ENCODE results near the gene ZNF227.
"Not testable (repeated sequence)": the region's sequence is repeated elsewhere in the genome, so short reads cannot be mapped to it uniquely, and the experiment has no call there.

Gene ZNF227

GRCh38 chr19:44236384-44236783, 24.1 kb downstream of the ZNF227 start:
- no peak for DNase-seq (ENCODE audit: low read depth, low spot score)

- not testable (repeated sequence) for DNase-seq (ENCODE audit: low read depth, low spot score)
Observed at GRCh38 chr19:44252332-44252731, 40.0 kb downstream of the ZNF227 start.

DNA sequence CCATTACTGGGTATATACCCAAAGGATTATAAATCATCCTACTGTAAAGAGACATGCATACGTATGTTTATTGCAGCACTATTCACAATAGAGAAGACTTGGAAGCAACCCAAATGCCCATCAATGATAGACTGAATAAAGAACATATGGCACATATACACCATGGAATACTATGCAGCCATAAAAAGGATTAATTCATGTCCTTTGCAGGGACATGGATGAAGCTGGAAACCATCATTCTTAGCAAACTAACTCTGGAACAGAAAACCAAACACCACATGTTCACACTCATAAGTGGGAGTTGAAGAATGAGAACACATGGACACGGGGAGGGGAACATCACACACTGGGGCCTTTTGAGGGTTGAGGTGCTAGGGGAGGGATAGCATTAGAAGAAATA, 41.1 kb downstream of the ZNF227 start:
- DNase-seq (ENCODE audit: low read depth, low spot score) = not testable (repeated sequence)

GRCh38 chr19:44254496-44254895, 42.2 kb downstream of the ZNF227 start:
- no peak for DNase-seq (ENCODE audit: low read depth, low spot score)

- no peak for DNase-seq (ENCODE audit: low read depth, low spot score)
Observed at GRCh38 chr19:44255705-44256411, 43.5 kb downstream of the ZNF227 start.

DNA sequence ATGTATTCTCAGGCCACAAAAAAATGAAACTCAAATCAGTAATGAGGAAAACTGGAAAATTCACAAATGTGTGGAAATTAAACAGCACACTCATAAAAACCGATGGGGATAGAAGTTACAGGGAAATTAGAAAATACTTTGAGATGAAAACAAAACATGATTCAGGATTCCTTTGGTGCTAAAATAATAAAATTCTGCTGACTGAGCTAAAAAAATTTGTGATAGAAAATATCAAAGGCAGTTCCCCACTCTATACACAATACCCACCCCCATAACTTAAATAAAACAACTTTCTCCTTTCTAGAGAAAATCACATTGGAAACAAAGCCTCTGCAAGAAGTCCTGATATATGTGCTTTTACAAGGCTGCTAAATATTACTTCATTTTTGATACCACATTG, 45.8 kb downstream of the ZNF227 start:
- DNase-seq (ENCODE audit: low read depth, low spot score) = no peak

- no peak for DNase-seq (ENCODE audit: low read depth, low spot score)
Observed at GRCh38 chr19:44258835-44259413, 46.6 kb downstream of the ZNF227 start.

- DNase-seq (ENCODE audit: low read depth, low spot score) = no peak
Observed at GRCh38 chr19:44260343-44260681, 48.0 kb downstream of the ZNF227 start.

GRCh38 chr19:44260695-44261446, 48.5 kb downstream of the ZNF227 start:
- no peak for DNase-seq (ENCODE audit: low read depth, low spot score)

- no peak for DNase-seq (ENCODE audit: low read depth, low spot score)
Observed at GRCh38 chr19:44277331-44277730, 65.0 kb downstream of the ZNF227 start.

- no peak for DNase-seq (ENCODE audit: low read depth, low spot score)
Observed at GRCh38 chr19:44278181-44278690, 65.9 kb downstream of the ZNF227 start.

DNA sequence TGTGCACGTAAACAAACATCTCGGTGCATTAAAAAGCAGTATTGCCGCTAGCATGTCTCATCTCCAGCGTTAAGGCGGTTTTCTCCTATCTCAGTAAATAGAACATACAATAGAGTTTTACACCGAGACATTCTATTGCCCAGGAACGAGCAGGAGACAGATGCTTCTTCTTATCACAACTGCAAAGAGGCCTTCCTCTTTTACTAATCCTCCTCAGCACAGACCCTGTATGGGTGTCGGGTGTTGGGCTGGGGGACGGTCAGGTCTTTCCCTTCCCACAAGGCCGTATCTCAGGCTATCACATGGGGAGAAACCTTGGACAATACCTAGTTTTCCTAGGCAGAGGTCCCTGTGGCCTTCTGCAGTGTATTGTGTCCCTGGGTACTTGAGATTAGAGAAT, 68.6 kb downstream of the ZNF227 start:
- DNase-seq (ENCODE audit: low read depth, low spot score) = no peak

DNA sequence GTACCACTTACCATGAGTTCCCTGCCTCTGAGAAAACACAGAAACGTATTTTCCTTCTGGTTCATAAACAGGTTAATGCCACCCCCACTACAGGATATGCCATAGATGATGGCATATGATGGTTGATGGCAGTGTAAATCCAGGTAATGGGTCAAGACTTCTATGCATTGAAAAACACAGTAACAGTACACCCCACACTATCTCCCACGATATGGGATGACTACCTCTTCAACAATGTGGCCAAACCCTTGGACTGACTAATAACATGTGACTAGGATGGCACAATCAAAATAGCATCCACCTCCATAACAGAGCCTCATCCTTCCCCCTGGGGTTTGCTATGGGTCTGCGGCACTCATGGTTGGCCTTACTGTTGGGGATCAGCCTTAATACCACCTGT, 70.5 kb downstream of the ZNF227 start:
- no peak for DNase-seq (ENCODE audit: low read depth, low spot score)

GRCh38 chr19:44284968-44285367, 72.6 kb downstream of the ZNF227 start:
- no peak for DNase-seq (ENCODE audit: low read depth, low spot score)

Measured in activated naive CD8-positive, alpha-beta T cell treated with anti-CD3 and anti-CD28 coated beads, Interleukin-2, amount 50 U/mL, for 16 hours (primary cell).